Endothelial cell of umbilical vein (primary cell): Measurements from ENCODE around the gene HIF1AN. TPM values are rescaled to one million over a fixed set of nuclear protein-coding genes. Genes with fewer than 3 reads are reported as not detected.

ENCODE experiments used
- BruUV-seq: library from RNA; stranded (reverse); fragments of 400-500 nt; replicated peaks from 2 replicates; lab custom pipeline; 2021; lab: Mats Ljungman, UMichigan
- CTCF ChIA-PET: fragments of 300-600, 350-600 bp; sonication (Branson Sonifier 250); formaldehyde crosslinking; loops from one replicate; lab custom pipeline; 2021; ENCODE audit warnings: antibody characterized with exemption, inconsistent platforms; lab: Charles Lee
- POLR2A ChIA-PET: fragments of 300-600, 350-600 bp; sonication (Branson Sonifier 250); formaldehyde crosslinking; loops from one replicate; lab custom pipeline; 2021; ENCODE audit warnings: antibody characterized with exemption, inconsistent platforms; lab: Charles Lee
- DNase-seq: peaks from one replicate; pipeline ENCODE4 v3.0.0-alpha.2; 2011; ENCODE audit warnings: low read depth, low spot score
- FAIRE-seq: peaks from 2 replicates; lab custom pipeline; 2011; peaks lifted over from hg19 to GRCh38; lab: Jason Lieb, UNC
- H2AFZ ChIP-seq: 2 replicates; pipeline ENCODE4 v1.6.0; 2012; ENCODE audit warnings: low read depth, low read length, control low read depth, inconsistent platforms
- H3K27ac ChIP-seq: 2 replicates; pipeline ENCODE4 v1.5.1; 2011; ENCODE audit warnings: low read depth, mild to moderate bottlenecking, control low read depth, low read length, moderate library complexity; ENCODE audit not compliant: insufficient read depth
- H3K27me3 ChIP-seq, 2 experiments: 2 replicates each; pipeline versions ENCODE4 v1.6.0 to v1.6.1; 2011; ENCODE audit warnings: low read length in 2 of 2, mixed read lengths in 1 of 2; ENCODE audit not compliant: control insufficient read depth in 2 of 2, insufficient read depth in 2 of 2
- H3K36me3 ChIP-seq, 2 experiments: 2 replicates in 1 of 2; 3 replicates in 1 of 2; pipeline ENCODE4 v1.5.1; 2011; ENCODE audit warnings: low read length in 2 of 2, mild to moderate bottlenecking in 1 of 2, moderate library complexity in 1 of 2; ENCODE audit not compliant: control insufficient read depth in 2 of 2, insufficient read depth in 2 of 2; ENCODE audit errors: extremely low read depth in 1 of 2
- H3K4me1 ChIP-seq: 3 replicates; pipeline ENCODE4 v1.5.1; 2011; ENCODE audit warnings: mild to moderate bottlenecking, low read length; ENCODE audit not compliant: control insufficient read depth, insufficient read depth; ENCODE audit errors: extremely low read depth
- H3K4me2 ChIP-seq: 2 replicates; pipeline ENCODE4 v1.6.1; 2011; ENCODE audit warnings: low read length, control low read depth, mixed read lengths; ENCODE audit not compliant: insufficient read depth
- H3K4me3 ChIP-seq, 3 experiments: fragments of 200-600 bp in 1 of 3; sonication (generic), shearing (Covaris generic) in 1 of 3; replicated peaks in 1 of 3; 2 replicates each; pipeline ENCODE4 v1.5.1; 2011 to 2016; ENCODE audit warnings: control low read depth in 3 of 3, low read length in 3 of 3, mild to moderate bottlenecking in 2 of 3, inconsistent platforms in 1 of 3, low read depth in 1 of 3, moderate library complexity in 1 of 3; ENCODE audit not compliant: insufficient read depth in 1 of 3
- H3K79me2 ChIP-seq: 2 replicates; pipeline ENCODE4 v1.6.0; 2012; ENCODE audit warnings: low read length, inconsistent platforms; ENCODE audit not compliant: control insufficient read depth, insufficient read depth
- H3K9ac ChIP-seq: replicated peaks from 2 replicates; pipeline ENCODE3; 2011; ENCODE audit warnings: low read length, control low read depth; ENCODE audit not compliant: insufficient read depth; ENCODE audit errors: extremely low read depth
- H3K9me1 ChIP-seq: replicated peaks from 3 replicates; pipeline ENCODE4 v1.6.0; 2011; ENCODE audit warnings: mild to moderate bottlenecking, low read length; ENCODE audit not compliant: control insufficient read depth, insufficient read depth; ENCODE audit errors: extremely low read depth
- H3K9me3 ChIP-seq: replicated peaks from 2 replicates; pipeline ENCODE4 v1.5.1; 2012; ENCODE audit warnings: low read length, inconsistent platforms; ENCODE audit not compliant: control insufficient read depth, insufficient read depth
- H4K20me1 ChIP-seq: replicated peaks from 2 replicates; pipeline ENCODE3; 2011; ENCODE audit warnings: mild to moderate bottlenecking, low read length; ENCODE audit not compliant: control insufficient read depth, insufficient read depth; ENCODE audit errors: extremely low read depth
- CTCF ChIP-seq, 2 donors: IDR thresholded peaks; 1 replicate in 1 of 2; 2 replicates in 1 of 2; pipeline ENCODE4 v1.5.1; 2011; ENCODE audit warnings: low read length in 2 of 2, mild to moderate bottlenecking in 2 of 2, moderate library complexity in 2 of 2, control low read depth in 1 of 2, inconsistent platforms in 1 of 2, low read depth in 1 of 2; ENCODE audit not compliant: insufficient read depth in 1 of 2; ENCODE audit errors: extremely low read depth in 1 of 2
- EZH2 ChIP-seq: IDR thresholded peaks from 2 replicates; pipeline ENCODE4 v1.6.1; 2012; ENCODE audit warnings: borderline replicate concordance, low read depth, mild to moderate bottlenecking, moderate library complexity, low read length, inconsistent platforms; ENCODE audit not compliant: severe bottlenecking
- FOS ChIP-seq: IDR thresholded peaks from 2 replicates; pipeline ENCODE4 v1.6.1; 2011; ENCODE audit warnings: mild to moderate bottlenecking, low read length, moderate library complexity, borderline replicate concordance; ENCODE audit not compliant: insufficient read depth
- GATA2 ChIP-seq: IDR thresholded peaks from 2 replicates; pipeline ENCODE4 v1.7.0; 2011; ENCODE audit warnings: low read depth, mild to moderate bottlenecking, moderate library complexity, mixed read lengths, low read length; ENCODE audit not compliant: insufficient read length, insufficient read depth
- JUN ChIP-seq: IDR thresholded peaks from 2 replicates; pipeline ENCODE4 v1.6.1; 2011; ENCODE audit warnings: borderline replicate concordance, low read depth; ENCODE audit not compliant: insufficient read length, insufficient read depth
- MAX ChIP-seq: IDR thresholded peaks from 2 replicates; pipeline ENCODE4 v1.6.1; 2011; ENCODE audit not compliant: insufficient read depth, insufficient read length
- MYC ChIP-seq: IDR thresholded peaks from one replicate; pipeline ENCODE4 v1.6.1; 2011; ENCODE audit warnings: mild to moderate bottlenecking, low read depth, low read length
- POLR2A ChIP-seq: IDR thresholded peaks from 2 replicates; pipeline ENCODE4 v1.6.1; 2012; ENCODE audit warnings: low read depth, mild to moderate bottlenecking, control low read depth, low read length
- dilution Hi-C: fragments of 300-500 bp; cut with MboI; formaldehyde crosslinking; loops from one replicate; pipeline ENCODE4 v1.15.0; 2019; ENCODE audit warnings: low sequenced_read_pairs; ENCODE audit not compliant: extremely low pct_ligation_motif_present
- intact Hi-C: fragments of 100-400 bp; cut with micrococcal nuclease; formaldehyde crosslinking; loops from one replicate; pipeline ENCODE4 v1.10.0; 2022
- polyA plus RNA-seq, 4 experiments: library from polyadenylated mRNA; depleted of rRNA in 3 of 4; stranded (reverse) in 3 of 4; unstranded in 1 of 4; fragments of >200 nt; gene quantifications; 2 replicates each; pipeline versions ENCODE4 v1.2.1 to v1.2.3, GENCODE V29; 2011 to 2012; ENCODE audit warnings: missing spikeins in 1 of 4
- total RNA-seq: library from RNA; stranded (reverse); gene quantifications from 2 replicates; pipeline ENCODE4 v1.2.3, GENCODE V29; 2021

Gene HIF1AN
- total and polyA plus RNA-seq, 2 donors (not counting 3 experiments of a cell fraction or from before 2014, with no cell fraction given) = 7.3 to 34.0 TPM

- Histone ChIP-seq H3K4me2 (no peak overlapping the region), H4K20me1 (no peaks in the 10 kb centered on the region), H3K9me3 (no peaks in the 10 kb centered on the region), H3K27ac (no peak overlapping the region), H3K4me1 (no peaks in the 10 kb centered on the region), H2AFZ (no peak overlapping the region), H3K4me3 (no peak overlapping the region), H3K9me1 (no peaks in the 10 kb centered on the region), H3K79me2 (no peaks in the 10 kb centered on the region), H3K9ac (no peak overlapping the region), H3K27me3 (peaks cover 2 to 5% of the 10 kb centered on the region in 2 experiments), H3K36me3 (no peaks in the 10 kb centered on the region)
- DNase-seq (no peak), FAIRE-seq (no peak)
- CTCF ChIA-PET = no interaction called here
- dilution Hi-C loops (no loop called here), intact Hi-C loops (no loop called here)
- no TSS peak for BruUV-seq
- POLR2A ChIA-PET = no interaction called here
- no peak for TF ChIP-seq GATA2
- TF ChIP-seq MYC = no peak
- no peak for TF ChIP-seq EZH2
- TF ChIP-seq MAX = no peak
- no peak for TF ChIP-seq CTCF (IDR thresholded peaks at IDR 0.05; ENCODE audit: extremely low read depth in 1 of 2, insufficient read depth in 1 of 2, low read depth in 1 of 2, low read length in 2 of 2)
Observed at GRCh38 chr10:100600218-100600617, 64.5 kb downstream of the HIF1AN start.

GRCh38 chr10:100607439-100607838 is 71.7 kb downstream of the HIF1AN start:
- Histone ChIP-seq H3K4me2 (no peak overlapping the region), H4K20me1 (no peaks in the 10 kb centered on the region), H3K4me1 (no peaks in the 10 kb centered on the region), H3K9me1 (no peaks in the 10 kb centered on the region), H3K27ac (no peak overlapping the region), H3K9ac (no peak overlapping the region), H3K79me2 (no peaks in the 10 kb centered on the region), H3K4me3 (no peak overlapping the region), H3K27me3 (peaks cover 6 to 12% of the 10 kb centered on the region in 2 experiments), H3K36me3 (no peaks in the 10 kb centered on the region), H2AFZ (no peak overlapping the region), H3K9me3 (no peaks in the 10 kb centered on the region)
- FAIRE-seq (no peak), DNase-seq (no peak)
- BruUV-seq = no TSS peak
- dilution Hi-C loops = no loop called here
- ChIA-PET POLR2A (no interaction called here), CTCF (no interaction called here)
- TF ChIP-seq GATA2 = no peak
- TF ChIP-seq POLR2A = no peak
- no peak for TF ChIP-seq EZH2
- TF ChIP-seq JUN = no peak
- no peak for TF ChIP-seq CTCF (IDR thresholded peaks at IDR 0.05; ENCODE audit: extremely low read depth in 1 of 2, insufficient read depth in 1 of 2, low read depth in 1 of 2, low read length in 2 of 2)
- no peak for TF ChIP-seq FOS
- no peak for TF ChIP-seq MAX
- intact Hi-C loops = no loop called here
